Transverse colon (tissue), 4 donors: Measurements from ENCODE around the gene PDLIM1.

Experiments
- EP300 ChIP-seq: sonication (generic); formaldehyde crosslinking; IDR thresholded peaks from one replicate; pipeline ENCODE4 v1.6.1; 2017; ENCODE audit warnings: antibody characterized with exemption, low read depth
- POLR2AphosphoS5 ChIP-seq, 3 donors: sonication (generic); formaldehyde crosslinking; IDR thresholded peaks; one replicate each; pipeline ENCODE4 v1.6.1; 2016; ENCODE audit warnings: antibody characterized with exemption in 3 of 3
- TF ChIP-seq, protein P1 (sequence below), 5 experiments: fragments of 200-600 bp in 3 of 5; fragments of 450-650 bp in 2 of 5; sonication (generic) in 3 of 5; IDR thresholded peaks; 1 replicate in 2 of 5; 2 replicates in 3 of 5; pipeline ENCODE4 v1.5.1; 2016 to 2017; ENCODE audit warnings: antibody characterized with exemption in 5 of 5, inconsistent platforms in 3 of 5, mild to moderate bottlenecking in 2 of 5, moderate library complexity in 1 of 5

DNA sequence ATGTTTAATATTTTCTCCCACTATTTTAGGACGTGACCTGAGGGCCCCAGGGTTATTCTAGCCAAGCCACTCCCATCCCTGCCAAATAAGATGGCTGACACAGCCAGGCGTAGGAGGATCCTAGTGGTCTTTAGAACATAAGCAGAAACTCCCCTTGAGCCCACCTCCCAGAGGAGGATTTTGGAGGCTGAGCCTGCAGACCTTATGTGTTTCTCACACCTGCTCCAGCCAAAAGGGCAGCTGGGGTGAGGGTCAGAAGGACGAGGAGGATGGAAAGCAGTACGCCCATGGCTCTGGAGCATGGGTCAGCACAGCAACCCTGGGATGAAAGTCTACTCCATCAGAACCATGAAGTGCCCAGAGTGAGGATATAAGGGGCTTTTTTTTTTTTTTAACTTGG is 39.9 kb downstream of the PDLIM1 start:
- TF ChIP-seq EP300, result no peak
- TF ChIP-seq, protein P1, sequence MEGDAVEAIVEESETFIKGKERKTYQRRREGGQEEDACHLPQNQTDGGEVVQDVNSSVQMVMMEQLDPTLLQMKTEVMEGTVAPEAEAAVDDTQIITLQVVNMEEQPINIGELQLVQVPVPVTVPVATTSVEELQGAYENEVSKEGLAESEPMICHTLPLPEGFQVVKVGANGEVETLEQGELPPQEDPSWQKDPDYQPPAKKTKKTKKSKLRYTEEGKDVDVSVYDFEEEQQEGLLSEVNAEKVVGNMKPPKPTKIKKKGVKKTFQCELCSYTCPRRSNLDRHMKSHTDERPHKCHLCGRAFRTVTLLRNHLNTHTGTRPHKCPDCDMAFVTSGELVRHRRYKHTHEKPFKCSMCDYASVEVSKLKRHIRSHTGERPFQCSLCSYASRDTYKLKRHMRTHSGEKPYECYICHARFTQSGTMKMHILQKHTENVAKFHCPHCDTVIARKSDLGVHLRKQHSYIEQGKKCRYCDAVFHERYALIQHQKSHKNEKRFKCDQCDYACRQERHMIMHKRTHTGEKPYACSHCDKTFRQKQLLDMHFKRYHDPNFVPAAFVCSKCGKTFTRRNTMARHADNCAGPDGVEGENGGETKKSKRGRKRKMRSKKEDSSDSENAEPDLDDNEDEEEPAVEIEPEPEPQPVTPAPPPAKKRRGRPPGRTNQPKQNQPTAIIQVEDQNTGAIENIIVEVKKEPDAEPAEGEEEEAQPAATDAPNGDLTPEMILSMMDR (IDR thresholded peaks at IDR 0.05), result no peak
- TF ChIP-seq POLR2AphosphoS5 (IDR thresholded peaks at IDR 0.05), result no peak
